Right kidney (tissue), 9 donors: ENCODE measurements around the gene GOLGA8H.
"Not testable (repeated sequence)": the region's sequence is repeated elsewhere in the genome, so short reads cannot be mapped to it uniquely, and the experiment has no call there.

Experiments
- DNase-seq: peaks from one replicate; pipeline ENCODE4 v3.0.0-alpha.2; 2016
- long read RNA-seq, 8 donors: transcript quantifications; one replicate each; lab custom pipeline, GENCODE V29; 2026

GOLGA8H gene, protein sequence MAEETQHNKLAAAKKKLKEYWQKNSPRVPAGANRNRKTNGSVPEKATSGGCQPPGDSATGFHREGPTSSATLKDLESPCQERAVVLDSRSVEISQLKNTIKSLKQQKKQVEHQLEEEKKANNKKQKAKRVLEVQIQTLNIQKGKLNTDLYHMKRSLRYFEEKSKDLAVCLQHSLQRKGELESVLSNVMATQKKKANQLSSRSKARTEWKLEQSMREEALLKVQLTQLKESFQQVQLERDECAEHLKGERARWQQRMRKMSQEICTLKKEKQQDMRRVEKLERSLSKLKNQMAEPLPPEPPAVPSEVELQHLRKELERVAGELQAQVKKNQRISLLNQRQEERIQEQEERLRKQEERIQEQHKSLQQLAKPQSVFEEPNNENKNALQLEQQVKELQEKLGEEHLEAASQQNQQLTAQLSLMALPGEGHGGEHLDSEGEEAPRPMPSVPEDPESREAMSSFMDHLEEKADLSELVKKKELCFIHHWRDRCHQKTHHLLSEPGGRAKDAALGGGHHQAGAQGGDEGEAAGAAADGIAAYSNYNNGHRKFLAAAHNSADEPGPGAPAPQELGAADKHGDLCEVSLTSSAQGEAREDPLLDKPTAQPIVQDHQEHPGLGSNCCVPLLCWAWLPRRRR
- long read RNA-seq, donor 1 = 0 reads
- long read RNA-seq, donor 2 = 0 reads
- long read RNA-seq, donor 3 = 0 reads
- long read RNA-seq, donor 4 = 0 reads
- long read RNA-seq, donor 5 = 0 reads
- long read RNA-seq, donor 6 = 0 reads
- long read RNA-seq, donor 7 = 0 reads
- long read RNA-seq, donor 8 = 0 reads

DNA sequence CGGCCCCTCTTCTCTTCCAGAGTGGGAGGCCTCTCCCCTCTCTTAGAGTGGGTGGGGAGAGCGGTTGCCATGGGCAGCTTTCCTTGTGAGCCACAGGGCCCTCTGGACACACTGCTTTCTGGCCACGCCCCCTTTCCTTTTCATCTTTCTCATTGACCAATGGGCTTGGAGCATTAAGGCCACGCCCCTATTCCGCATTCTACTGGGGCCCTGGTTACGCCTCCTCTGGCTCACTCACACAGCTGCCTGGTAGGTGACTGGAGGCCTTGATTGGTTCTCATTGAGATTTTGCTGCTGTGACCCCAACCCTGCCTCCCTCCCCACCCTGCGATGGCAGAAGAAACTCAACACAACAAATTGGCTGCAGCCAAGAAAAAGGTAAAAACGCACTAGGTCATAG, at the start of gene GOLGA8H:
GOLGA8H (plus strand) TSS at position 233 of the 400 bp plus-strand sequence; CDS start at position 331, 98 bp downstream.
- DNase-seq = not testable (repeated sequence)

- peak; percentile 10 for DNase-seq
Measured at GRCh38 chr15:30566949-30567348, 36.9 kb upstream of the GOLGA8H start.

DNA sequence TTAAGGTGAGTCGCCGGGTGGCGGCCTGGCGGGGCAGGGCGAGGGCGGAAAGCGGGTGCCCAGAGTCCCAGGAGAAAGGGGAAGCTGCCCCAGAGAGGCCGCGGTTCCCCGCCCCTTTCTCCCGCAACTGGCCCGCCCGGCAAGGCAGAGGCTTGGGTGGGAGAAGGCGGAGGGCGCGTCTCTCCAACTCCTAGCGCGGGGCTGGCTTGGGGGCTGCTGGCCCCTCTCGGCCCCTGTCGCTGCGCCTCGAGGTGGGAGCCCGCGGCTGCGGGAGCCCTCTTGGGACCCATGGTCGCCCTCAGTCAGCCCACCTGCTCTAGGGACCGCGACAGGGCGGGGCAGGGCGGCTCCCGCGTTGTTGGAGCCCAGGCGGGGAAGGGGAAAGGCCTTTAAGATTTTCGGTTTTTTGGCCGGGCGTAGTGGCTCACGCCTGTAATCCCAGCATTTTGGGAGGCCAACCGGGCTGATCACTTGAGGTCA, 30.8 kb upstream of the GOLGA8H start:
- not testable (repeated sequence) for DNase-seq

GRCh38 chr15:30579394-30579970, 24.3 kb upstream of the GOLGA8H start:
- not testable (repeated sequence) for DNase-seq

DNA sequence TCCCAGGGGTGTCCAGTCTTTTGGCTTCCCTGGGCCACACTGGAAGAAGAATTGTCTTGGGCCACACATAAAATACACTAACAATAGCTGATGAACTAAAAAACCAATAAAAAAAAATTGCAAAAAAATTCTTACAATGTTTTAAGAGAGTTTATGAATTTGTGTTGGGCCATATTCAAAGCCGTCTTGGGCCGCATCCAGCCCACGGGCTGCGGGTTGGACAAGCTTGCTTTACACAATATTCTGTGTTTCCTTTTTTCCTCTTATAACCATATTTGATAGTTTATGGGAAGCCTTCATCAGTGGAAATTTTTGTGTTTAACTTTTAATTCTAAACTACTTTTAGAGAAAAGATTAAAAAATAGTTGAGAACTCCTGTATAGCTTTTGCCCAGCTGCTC, 23.1 kb upstream of the GOLGA8H start:
- DNase-seq = not testable (repeated sequence)

- not testable (repeated sequence) for DNase-seq
Measured at GRCh38 chr15:30598953-30599352, 4.9 kb upstream of the GOLGA8H start.

- DNase-seq = not testable (repeated sequence)
Measured at GRCh38 chr15:30612271-30612670, 8.4 kb downstream of the GOLGA8H start.

DNA sequence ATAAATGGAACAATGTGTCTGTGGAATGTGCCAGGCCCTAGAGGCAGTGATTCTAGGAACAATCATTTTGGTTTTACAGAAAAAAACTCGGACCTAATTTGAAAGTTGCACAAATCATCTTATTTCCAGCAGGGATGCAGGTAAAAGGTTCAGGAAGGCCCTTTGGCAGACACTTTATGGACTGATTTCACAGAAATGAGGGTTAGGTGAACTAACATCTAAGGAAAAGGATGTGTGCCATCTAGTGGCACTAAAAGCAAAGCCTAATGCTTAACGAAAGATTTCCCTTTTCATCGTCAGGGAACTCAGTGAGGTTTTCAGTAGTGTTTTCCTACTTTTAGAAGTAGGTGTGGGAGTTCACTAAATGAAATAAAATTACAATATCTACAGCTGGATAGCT, 17.5 kb downstream of the GOLGA8H start:
- DNase-seq = not testable (repeated sequence)

GRCh38 chr15:30625436-30626193, 21.8 kb downstream of the GOLGA8H start, which contains the start of gene ARHGAP11B:
Gene ARHGAP11B, plus strand, starts transcription at chr15:30626128.
- DNase-seq = peak; percentile 98

GRCh38 chr15:30626194-30626565, 22.4 kb downstream of the GOLGA8H start:
- DNase-seq = peak; percentile 71

- DNase-seq = not testable (repeated sequence)
Measured at GRCh38 chr15:30626632-30627031, 22.8 kb downstream of the GOLGA8H start.

DNA sequence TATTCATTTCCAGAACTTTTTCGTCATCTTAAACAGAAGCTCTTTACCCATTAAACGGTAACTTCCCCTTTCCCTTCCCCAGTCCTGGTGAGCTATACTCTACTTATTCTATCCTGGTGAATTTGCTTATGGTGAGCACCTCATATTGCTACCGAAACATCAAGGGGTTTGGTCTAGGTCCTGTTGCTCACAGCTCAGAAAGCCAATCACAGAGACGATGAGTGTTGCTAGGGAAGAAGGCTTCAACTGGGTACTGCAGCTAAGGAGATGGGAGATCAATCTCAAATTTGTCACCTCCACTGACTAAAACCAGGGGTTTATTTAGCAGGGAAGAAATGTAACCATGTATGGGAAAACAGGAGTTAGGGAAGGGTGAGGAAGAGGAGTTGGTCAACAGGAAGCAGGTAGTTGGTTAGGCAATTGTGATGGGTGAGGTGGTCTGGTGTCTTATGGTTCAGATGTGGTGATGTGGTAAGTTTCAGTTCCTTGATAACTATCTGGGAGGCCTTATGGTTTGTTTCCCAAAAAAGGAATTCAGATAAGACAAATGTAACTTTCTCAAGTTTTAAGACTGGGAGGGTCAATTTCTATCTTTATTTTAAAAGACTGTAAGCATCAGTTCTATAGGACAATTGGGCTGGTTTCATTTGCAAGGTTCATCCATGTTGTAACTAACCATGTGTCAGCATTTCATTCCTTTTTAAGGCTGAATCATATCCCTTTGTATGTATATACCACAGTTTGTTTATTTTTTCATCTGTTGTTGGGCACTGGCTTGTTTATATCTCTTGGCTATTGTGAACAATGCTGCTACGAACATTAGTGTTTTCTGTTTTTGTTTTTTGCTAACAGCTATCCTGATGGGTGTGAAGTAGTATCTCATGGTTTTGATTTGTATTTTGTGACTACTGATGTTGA, 46.4 kb downstream of the GOLGA8H start:
- DNase-seq = no peak

GRCh38 chr15:30661154-30661553, 57.3 kb downstream of the GOLGA8H start:
- DNase-seq = not testable (repeated sequence)
